ENCODE data around the gene PDZK1.

DNA sequence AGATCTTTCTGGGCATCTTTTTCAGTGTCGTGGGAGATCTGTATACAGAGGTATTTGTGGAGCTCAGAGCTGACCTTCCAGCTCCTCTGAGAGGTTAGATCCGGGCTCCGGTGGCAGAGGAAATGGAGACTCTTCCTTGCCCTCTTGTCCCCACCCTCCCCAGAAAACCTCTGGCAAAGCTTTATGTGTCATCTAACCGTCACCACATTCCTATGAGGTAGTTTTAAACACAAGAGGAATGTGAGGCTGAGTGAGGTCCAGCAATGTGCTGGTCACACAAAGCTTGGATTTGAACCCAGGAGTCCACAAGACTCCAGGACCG lies 13.3 kb upstream of the PDZK1 start:
- TF ChIP-seq CTCF (IDR thresholded peaks at IDR 0.05): no peak
- no peak for TF ChIP-seq POLR2A (IDR thresholded peaks at IDR 0.05)

All from testis (tissue), 2 donors.